T-helper 1 cell treated with Interleukin-12 subunit alpha and Interleukin-12 subunit beta and Interleukin-4 antibody, amounts not matched to agents 30 ng/mL and 1 ng/mL, for 36 hours (primary cell): Measurements from ENCODE around the gene IFNB1. TPM values are rescaled to one million over a fixed set of nuclear protein-coding genes. Genes with fewer than 3 reads are reported as not detected.

Experiments
- intact Hi-C: fragments of 100-400 bp; cut with micrococcal nuclease; formaldehyde crosslinking; loops from one replicate; pipeline ENCODE4 v1.15.1; 2024
- total RNA-seq: library from RNA; stranded (reverse); gene quantifications from 2 replicates; pipeline ENCODE4 v1.2.3, GENCODE V29; 2022

IFNB1 gene
- total RNA-seq, 1 donor from 2014 or later = not detected

GRCh38 chr9:21075484-21075883, 2.3 kb downstream of the IFNB1 start:
- intact Hi-C loops = no loop called here

GRCh38 chr9:21070906-21071305, 6.8 kb downstream of the IFNB1 start:
- intact Hi-C loops = no loop called here

GRCh38 chr9:21070171-21070571, 7.6 kb downstream of the IFNB1 start:
- intact Hi-C loops = no loop called here

- intact Hi-C loops = no loop called here
Measured at GRCh38 chr9:21060919-21061561, 16.7 kb downstream of the IFNB1 start.

- intact Hi-C loops = no loop called here
Measured at GRCh38 chr9:21056931-21057330, 20.8 kb downstream of the IFNB1 start.

GRCh38 chr9:21053851-21054250, 23.9 kb downstream of the IFNB1 start:
- intact Hi-C loops = no loop called here

- intact Hi-C loops = no loop called here
Measured at GRCh38 chr9:21047281-21047691, 30.5 kb downstream of the IFNB1 start.

GRCh38 chr9:21043841-21044240, 33.9 kb downstream of the IFNB1 start:
- intact Hi-C loops = no loop called here

GRCh38 chr9:21042466-21042865, 35.3 kb downstream of the IFNB1 start:
- intact Hi-C loops = no loop called here

GRCh38 chr9:21039302-21039701, 38.4 kb downstream of the IFNB1 start:
- intact Hi-C loops = loop anchor here (10.0 kb wide), 1 partner anchor 765 kb away; the partner anchor contains the start of gene MTAP

GRCh38 chr9:21037278-21037677, 40.5 kb downstream of the IFNB1 start:
- intact Hi-C loops = loop anchor here (10.0 kb wide), 1 partner anchor 768 kb away; the partner anchor contains the start of gene MTAP

- intact Hi-C loops = loop anchor here (1.0 to 10.0 kb wide), 13 partner anchors 31 to 1105 kb away; partner anchors contain the start of genes FOCAD, KLHL9, MLLT3 and MTAP
Measured at GRCh38 chr9:21031808-21032183, 45.9 kb downstream of the IFNB1 start.

GRCh38 chr9:21031091-21031807, 46.5 kb downstream of the IFNB1 start, which contains the start of gene HACD4:
TSS of gene HACD4 (minus strand) at chr9:21031640. CDS start at chr9:21031590, 50 bp downstream.
- intact Hi-C loops = loop anchor here (1.0 to 10.0 kb wide), 13 partner anchors 30 to 1105 kb away; partner anchors contain the start of genes FOCAD, KLHL9, MLLT3 and MTAP

GRCh38 chr9:21030389-21031035, 47.2 kb downstream of the IFNB1 start:
- intact Hi-C loops = loop anchor here (1.0 to 10.0 kb wide), 14 partner anchors 30 to 1104 kb away; partner anchors contain the start of genes FOCAD, KLHL9, MLLT3 and MTAP

- intact Hi-C loops = loop anchor here (1.0 to 10.0 kb wide), 10 partner anchors 29 to 1031 kb away; partner anchors contain the start of genes KLHL9 and MTAP
Measured at GRCh38 chr9:21029661-21030060, 48.1 kb downstream of the IFNB1 start.

- intact Hi-C loops = no loop called here
Measured at GRCh38 chr9:21028466-21028865, 49.3 kb downstream of the IFNB1 start.

- intact Hi-C loops = no loop called here
Measured at GRCh38 chr9:21027295-21027694, 50.4 kb downstream of the IFNB1 start.

Other genes starting within 250 kb of the IFNB1 start
- gene HACD4, start 46.3 kb downstream of the IFNB1 start, total RNA-seq = 10.3 and 11.0 TPM in 2 replicates
- not detected in 2 replicates for gene IFNW1, start 63.9 kb upstream of the IFNB1 start, total RNA-seq
- gene IFNA21, start 88.7 kb upstream of the IFNB1 start, total RNA-seq = not detected in 2 replicates
- gene IFNA4, start 109.6 kb upstream of the IFNB1 start, total RNA-seq = not detected in 2 replicates
- not detected in 2 replicates for gene IFNA7, start 124.3 kb upstream of the IFNB1 start, total RNA-seq
- not detected in 2 replicates for gene IFNA10, start 129.2 kb upstream of the IFNB1 start, total RNA-seq
- gene IFNA16, start 139.4 kb upstream of the IFNB1 start, total RNA-seq = not detected in 2 replicates
- not detected in 2 replicates for gene IFNA17, start 150.3 kb upstream of the IFNB1 start, total RNA-seq
- not detected in 2 replicates for gene IFNA14, start 162.1 kb upstream of the IFNB1 start, total RNA-seq
- gene IFNA5, start 227.4 kb upstream of the IFNB1 start, total RNA-seq = not detected in 2 replicates